M059J (cell line): Measurements from ENCODE around the gene PHKG2. TPM values are rescaled to one million over a fixed set of nuclear protein-coding genes. Genes with fewer than 3 reads are reported as not detected.
"Not testable (repeated sequence)": the region's sequence is repeated elsewhere in the genome, so short reads cannot be mapped to it uniquely, and the experiment has no call there.

Experiments
- DNase-seq: peaks from one replicate; pipeline ENCODE4 v3.0.0-alpha.2; 2012; ENCODE audit warnings: low read depth
- total RNA-seq: library from RNA; depleted of rRNA; stranded (reverse); fragments of >200 nt; shearing (Covaris generic); gene quantifications from 2 replicates; pipeline ENCODE4 v1.2.3, GENCODE V29; 2014; rRNA removed

PHKG2 gene
- 39.6 and 57.4 TPM in 2 replicates for total RNA-seq

GRCh38 chr16:30747799-30748633, at the start of gene PHKG2:
Gene PHKG2, plus strand, starts transcription at chr16:30748425. Its CDS starts 396 bp downstream, at chr16:30748821.
- DNase-seq, result peak; percentile 99

DNA sequence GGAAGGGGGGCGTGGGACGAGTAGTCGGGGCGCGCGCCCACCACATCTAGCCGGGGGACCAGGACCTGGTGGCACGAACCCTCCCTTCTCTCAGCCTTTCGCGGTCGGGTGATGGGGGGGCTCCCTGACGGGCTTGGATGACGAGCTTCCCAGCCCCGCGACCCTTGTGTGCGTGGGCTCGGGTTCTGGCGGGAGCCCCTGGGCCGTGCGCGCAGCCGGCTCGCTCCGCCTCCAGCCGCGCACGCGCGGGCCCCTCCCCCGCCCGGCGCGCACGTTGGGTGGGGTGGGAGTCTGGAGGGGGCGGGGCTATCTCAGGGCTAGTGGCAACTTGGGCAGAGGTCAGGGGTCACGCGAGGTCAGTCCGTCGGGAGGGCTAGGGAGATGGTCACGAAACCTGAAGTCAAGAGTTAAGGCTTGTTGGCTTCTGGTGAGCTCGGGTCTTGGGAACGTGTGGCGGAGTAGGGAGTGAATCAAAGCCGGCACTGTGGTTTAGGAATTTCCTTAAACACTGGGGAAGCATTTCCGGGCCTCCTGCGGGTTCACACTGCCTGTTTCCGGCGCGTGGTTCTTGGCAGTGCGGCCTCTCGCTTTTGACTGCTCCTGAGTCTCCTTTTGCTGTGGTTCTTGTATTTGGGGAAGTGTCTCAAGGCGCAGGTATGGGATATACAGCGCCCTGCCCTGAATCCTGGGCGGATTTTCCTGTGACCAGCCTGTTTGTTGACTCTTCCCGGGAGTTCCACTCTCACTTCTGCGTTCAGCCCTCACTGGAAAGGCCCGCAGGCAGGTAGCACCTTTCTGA, 49.2 kb upstream of the PHKG2 start, which contains the start of gene SRCAP:
Gene SRCAP (plus strand): TSS at position 356 of the 799 bp plus-strand sequence. CDS start 1,654 bp downstream, outside the sequence.
- peak; percentile 80 for DNase-seq

- no peak for DNase-seq
Observed at GRCh38 chr16:30699615-30700099, 48.6 kb upstream of the PHKG2 start.

- DNase-seq, result no peak
Observed at GRCh38 chr16:30700491-30700890, 47.7 kb upstream of the PHKG2 start.

DNA sequence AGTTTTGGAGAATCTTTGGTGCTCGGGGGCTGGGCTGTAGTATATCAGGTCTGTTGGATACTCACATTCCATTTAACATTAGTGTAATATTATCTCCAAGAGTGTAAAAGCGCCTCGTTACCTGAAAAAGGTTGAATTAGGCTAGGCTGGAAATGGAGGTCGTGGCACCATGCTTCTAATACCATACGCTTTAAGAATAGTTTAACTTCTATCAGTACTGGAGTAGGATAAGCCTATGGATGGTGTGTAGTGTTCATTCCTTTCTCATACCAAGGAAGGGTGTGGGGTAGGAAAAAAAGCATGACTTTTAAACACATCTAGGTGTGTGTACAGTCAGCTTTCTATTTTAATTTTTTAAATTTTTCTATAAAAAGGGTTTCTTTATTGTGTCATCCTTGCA, 47.3 kb upstream of the PHKG2 start:
- DNase-seq, result no peak

DNA sequence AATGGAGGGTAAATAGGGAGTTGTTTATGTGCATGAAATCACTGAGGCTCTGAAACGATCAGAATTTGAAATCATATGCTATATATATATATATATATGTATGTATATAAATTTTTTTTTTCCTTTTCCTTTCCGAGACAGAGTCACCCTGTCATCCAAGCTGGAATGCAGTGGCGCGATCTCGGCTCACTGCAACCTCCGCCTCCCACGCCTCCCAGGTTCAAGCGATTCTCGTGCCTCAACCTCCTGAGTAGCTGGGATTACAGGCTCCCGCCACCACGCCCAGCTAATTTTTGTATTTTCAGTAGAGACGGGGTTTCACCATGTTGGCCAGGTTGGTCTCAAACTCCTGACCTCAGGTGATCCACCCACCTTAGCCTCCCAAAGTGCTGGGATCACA, 45.2 kb upstream of the PHKG2 start:
- DNase-seq, result not testable (repeated sequence)

DNA sequence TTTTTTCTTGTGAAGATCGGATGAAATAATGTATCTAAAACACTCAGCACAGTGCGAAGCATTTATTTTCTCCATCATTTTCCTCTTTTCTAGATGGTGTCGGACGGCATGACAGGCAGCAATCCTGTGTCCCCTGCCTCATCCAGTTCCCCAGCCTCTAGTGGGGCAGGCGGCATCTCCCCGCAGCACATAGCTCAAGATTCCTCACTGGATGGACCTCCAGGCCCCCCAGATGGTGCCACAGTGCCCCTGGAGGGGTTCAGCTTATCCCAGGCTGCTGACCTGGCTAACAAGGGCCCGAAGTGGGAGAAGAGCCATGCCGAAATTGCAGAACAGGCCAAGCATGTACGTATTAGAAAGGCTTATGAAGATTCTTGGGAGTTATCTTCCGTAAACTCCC, 44.3 kb upstream of the PHKG2 start:
- DNase-seq, result no peak

DNA sequence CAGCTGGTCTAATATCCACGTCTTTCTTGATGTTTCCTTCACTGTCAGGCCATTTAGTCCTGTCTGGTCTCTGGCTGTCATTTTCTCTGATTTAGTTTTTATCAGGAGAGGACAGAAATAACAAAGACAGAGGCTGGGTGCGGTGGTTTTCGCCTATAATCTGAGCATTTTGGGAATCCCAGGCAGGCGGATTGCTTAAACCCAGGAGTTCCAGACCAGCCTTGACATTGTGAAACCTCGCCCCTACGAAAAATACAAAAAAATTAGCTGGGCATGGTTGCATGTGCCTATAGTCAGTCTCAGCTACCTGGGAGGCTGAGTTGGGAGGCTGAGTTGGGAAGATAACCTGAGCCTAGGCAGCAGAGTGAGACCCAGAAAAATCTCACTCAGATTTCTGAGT, 42.2 kb upstream of the PHKG2 start:
- no peak for DNase-seq

GRCh38 chr16:30710971-30711370, 37.3 kb upstream of the PHKG2 start:
- peak; percentile 28 for DNase-seq

- DNase-seq, result no peak
Observed at GRCh38 chr16:30711712-30712111, 36.5 kb upstream of the PHKG2 start.

- DNase-seq, result peak; percentile 61
Observed at GRCh38 chr16:30715750-30716445, 32.3 kb upstream of the PHKG2 start.

- DNase-seq, result no peak
Observed at GRCh38 chr16:30720086-30720485, 28.1 kb upstream of the PHKG2 start.

GRCh38 chr16:30720694-30721093, 27.5 kb upstream of the PHKG2 start:
- DNase-seq, result no peak

DNA sequence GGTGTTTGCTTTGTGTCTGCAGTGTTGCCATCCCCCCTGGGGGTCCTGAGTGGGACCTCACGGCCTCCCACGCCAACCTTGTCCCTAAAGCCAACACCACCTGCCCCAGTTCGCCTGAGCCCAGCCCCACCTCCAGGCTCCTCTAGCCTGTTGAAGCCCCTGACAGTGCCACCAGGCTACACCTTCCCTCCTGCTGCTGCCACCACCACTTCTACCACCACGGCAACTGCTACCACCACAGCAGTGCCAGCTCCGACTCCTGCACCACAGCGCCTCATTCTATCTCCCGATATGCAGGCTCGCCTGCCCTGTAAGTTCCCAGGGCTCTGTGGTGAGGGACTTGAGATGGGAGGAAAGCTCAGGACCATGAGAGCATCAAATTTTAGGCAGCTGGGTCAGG, 27.1 kb upstream of the PHKG2 start:
- no peak for DNase-seq

GRCh38 chr16:30721606-30722005, 26.6 kb upstream of the PHKG2 start:
- DNase-seq, result no peak

- no peak for DNase-seq
Observed at GRCh38 chr16:30722443-30722842, 25.8 kb upstream of the PHKG2 start.

DNA sequence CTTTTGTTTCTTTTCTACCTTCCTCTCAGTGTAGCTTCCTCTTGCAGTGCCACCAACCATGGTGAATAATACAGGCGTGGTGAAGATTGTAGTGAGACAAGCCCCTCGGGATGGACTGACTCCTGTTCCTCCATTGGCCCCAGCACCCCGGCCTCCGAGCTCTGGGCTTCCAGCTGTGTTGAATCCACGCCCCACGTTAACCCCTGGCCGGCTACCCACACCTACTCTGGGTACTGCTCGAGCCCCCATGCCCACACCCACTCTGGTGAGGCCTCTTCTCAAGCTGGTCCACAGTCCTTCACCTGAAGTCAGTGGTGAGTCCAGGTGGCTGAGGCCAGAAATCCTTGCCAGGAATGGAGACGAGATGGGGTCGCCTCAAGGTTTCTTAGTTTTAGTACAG, 25.3 kb upstream of the PHKG2 start:
- no peak for DNase-seq

DNA sequence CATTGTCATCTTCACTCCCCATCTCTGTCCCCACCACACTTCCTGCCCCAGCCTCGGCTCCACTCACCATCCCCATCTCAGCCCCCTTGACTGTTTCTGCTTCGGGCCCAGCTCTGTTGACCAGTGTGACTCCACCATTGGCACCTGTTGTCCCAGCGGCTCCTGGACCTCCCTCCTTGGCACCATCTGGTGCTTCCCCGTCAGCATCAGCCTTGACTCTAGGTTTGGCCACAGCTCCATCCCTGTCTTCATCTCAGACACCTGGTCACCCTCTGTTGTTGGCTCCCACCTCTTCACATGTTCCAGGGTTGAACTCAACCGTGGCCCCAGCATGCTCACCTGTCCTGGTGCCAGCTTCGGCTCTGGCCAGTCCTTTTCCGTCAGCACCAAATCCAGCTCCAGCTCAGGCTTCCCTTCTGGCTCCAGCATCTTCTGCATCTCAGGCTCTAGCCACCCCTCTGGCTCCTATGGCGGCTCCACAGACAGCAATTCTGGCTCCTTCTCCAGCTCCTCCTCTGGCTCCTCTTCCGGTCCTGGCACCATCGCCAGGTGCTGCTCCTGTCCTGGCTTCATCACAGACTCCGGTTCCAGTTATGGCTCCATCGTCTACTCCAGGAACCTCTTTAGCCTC, 24.4 kb upstream of the PHKG2 start:
- DNase-seq, result no peak

DNA sequence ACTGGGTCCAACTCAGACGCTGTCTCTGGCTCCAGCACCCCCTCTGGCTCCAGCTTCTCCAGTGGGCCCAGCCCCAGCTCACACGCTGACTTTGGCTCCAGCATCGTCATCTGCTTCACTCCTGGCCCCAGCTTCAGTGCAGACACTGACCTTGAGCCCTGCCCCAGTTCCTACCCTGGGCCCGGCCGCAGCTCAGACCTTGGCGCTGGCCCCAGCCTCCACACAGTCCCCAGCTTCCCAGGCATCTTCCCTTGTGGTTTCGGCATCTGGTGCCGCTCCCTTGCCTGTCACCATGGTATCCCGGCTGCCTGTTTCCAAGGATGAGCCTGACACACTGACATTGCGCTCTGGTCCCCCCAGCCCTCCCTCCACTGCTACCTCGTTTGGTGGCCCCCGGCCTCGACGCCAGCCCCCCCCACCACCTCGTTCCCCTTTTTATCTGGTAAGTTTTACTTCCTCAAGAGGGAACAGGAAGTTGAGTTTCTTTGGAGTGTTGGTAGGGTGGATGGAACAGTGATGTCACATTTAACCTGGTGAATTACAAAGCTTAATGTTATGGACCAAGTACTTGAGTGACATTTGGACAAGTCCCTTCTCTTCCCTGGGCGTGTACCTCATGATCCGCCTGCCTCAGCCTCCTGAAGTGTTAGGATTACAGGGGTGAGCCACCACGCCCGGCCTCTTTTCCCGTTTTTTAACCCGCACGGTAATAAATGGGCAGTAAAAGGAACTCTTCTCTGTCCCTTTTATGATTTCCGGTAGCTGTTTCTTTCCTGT, 23.4 kb upstream of the PHKG2 start:
- no peak for DNase-seq

DNA sequence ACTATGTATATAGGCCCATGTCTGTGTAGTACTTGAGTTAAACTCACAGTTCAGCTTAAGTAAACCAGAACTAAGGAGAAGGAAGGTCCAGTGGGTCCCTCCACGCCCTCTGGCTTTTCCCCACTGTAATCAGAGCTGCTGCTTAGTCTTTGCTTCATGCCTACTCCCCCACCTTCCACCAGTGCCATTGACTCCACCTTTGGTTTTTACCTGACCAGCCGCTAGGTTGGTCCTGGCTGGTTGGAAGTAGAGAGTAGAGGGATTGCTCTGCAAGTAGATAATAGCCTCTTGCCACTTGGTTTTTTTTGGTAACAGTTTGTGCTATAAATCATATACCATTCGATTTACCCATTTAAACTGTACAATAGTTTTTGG, 22.8 kb upstream of the PHKG2 start:
- DNase-seq, result no peak

DNA sequence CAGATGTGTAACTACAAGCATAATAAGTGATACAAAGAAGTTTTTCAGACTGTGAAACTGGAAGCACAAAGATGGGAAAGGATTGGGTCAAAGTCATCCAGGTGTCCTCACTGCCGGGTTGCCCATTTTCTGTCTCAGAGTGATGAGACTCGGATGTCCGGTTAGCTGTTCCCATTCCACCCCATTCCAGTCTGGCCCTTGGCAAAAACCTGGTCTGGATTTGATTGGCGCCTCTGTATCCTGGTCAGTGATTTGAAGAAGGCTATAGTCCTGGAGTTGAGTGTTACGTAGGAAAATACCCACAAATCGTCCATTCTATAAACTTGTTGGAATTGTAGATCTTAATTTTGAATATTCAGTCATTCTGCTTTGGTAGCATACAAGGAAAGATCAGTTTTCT, 19.9 kb upstream of the PHKG2 start:
- no peak for DNase-seq
